SK-N-SH treated with all-trans-retinoic acid at 6 μM for 48 hours (cell line): Measurements from ENCODE around the gene TNKS1BP1.

Source experiments
- ARNTL ChIP-seq: fragments of 450-650 bp; formaldehyde crosslinking; IDR thresholded peaks from 2 replicates; pipeline ENCODE4 v1.5.0; 2020; ENCODE audit warnings: low read depth, mild to moderate bottlenecking, moderate library complexity, borderline replicate concordance
- PATZ1 ChIP-seq: fragments of 250-450 bp; sonication (Bioruptor Pico); IDR thresholded peaks from 2 replicates; pipeline ENCODE4 v1.8.0; 2020; ENCODE audit warnings: mild to moderate bottlenecking, moderate library complexity, borderline replicate concordance

GRCh38 chr11:57279116-57279515, 45.6 kb downstream of the TNKS1BP1 start:
- TF ChIP-seq ARNTL (CRISPR knock-in tag) (no peak), PATZ1 (no peak)
